K562 (cell line): ENCODE results near the gene RAI1. TPM values are rescaled to one million over a fixed set of nuclear protein-coding genes. Genes with fewer than 3 reads are reported as not detected.

Experiments used
- ARID3A ChIP-seq: IDR thresholded peaks from 2 replicates; pipeline ENCODE4 v1.6.1; 2012; ENCODE audit warnings: low read depth, low read length, improper control_type of control experiment, borderline replicate concordance
- ARNT ChIP-seq, 2 experiments: fragments of 450-650 bp; IDR thresholded peaks; 2 replicates each; pipeline ENCODE4 v1.6.1; 2016; ENCODE audit warnings: mild to moderate bottlenecking in 1 of 2
- CREB1 ChIP-seq, 2 experiments: sonication (generic) in 1 of 2; formaldehyde crosslinking in 1 of 2; IDR thresholded peaks; 2 replicates each; pipeline versions ENCODE4 v1.6.1 to v1.8.0; 2012 to 2022; ENCODE audit warnings: inconsistent platforms in 1 of 2, mild to moderate bottlenecking in 1 of 2, missing genetic modification reagents in 1 of 2, moderate library complexity in 1 of 2
- E2F8 ChIP-seq: fragments of 450-650 bp; IDR thresholded peaks from 2 replicates; pipeline ENCODE4 v1.7.1; 2018; ENCODE audit warnings: mild to moderate bottlenecking, low read depth; ENCODE audit not compliant: partially characterized antibody
- ETV5 ChIP-seq: sonication (generic); formaldehyde crosslinking; IDR thresholded peaks from 2 replicates; pipeline ENCODE4 v1.4.0; 2020; ENCODE audit warnings: low read depth, mild to moderate bottlenecking, missing genetic modification reagents
- ETV6 ChIP-seq, 3 experiments: fragments of 150-350 bp in 1 of 3; sonication (generic) in 1 of 3; formaldehyde crosslinking in 1 of 3; IDR thresholded peaks; 2 replicates each; pipeline versions ENCODE4 v1.6.1 to v1.8.0; 2014 to 2022; ENCODE audit warnings: borderline replicate concordance in 2 of 3, low read depth in 2 of 3, antibody characterized with exemption in 1 of 3, low read length in 1 of 3, mild to moderate bottlenecking in 1 of 3, missing genetic modification reagents in 1 of 3
- IRF2 ChIP-seq: sonication (generic); formaldehyde crosslinking; IDR thresholded peaks from 2 replicates; pipeline ENCODE4 v1.8.1; 2022; ENCODE audit warnings: mild to moderate bottlenecking, missing genetic modification reagents
- KAT7 ChIP-seq: sonication (generic); formaldehyde crosslinking; IDR thresholded peaks from 2 replicates; pipeline ENCODE4 v1.8.0; 2022; ENCODE audit warnings: missing genetic modification reagents, mild to moderate bottlenecking, borderline replicate concordance
- KDM1A ChIP-seq, 2 experiments: fragments of 450-650 bp; IDR thresholded peaks; 2 replicates each; pipeline ENCODE4 v1.6.1; 2016; ENCODE audit warnings: mild to moderate bottlenecking in 2 of 2
- MIER1 ChIP-seq: fragments of 450-650 bp; IDR thresholded peaks from 2 replicates; pipeline ENCODE4 v1.6.1; 2016; ENCODE audit warnings: antibody characterized with exemption, mild to moderate bottlenecking, low read depth
- MYC ChIP-seq, 2 experiments: fragments of 250-450 bp in 1 of 2; sonication (Bioruptor Pico) in 1 of 2; IDR thresholded peaks; 2 replicates each; pipeline versions ENCODE4 v1.5.1 to v1.6.1; 2012 to 2021; ENCODE audit warnings: low read depth in 2 of 2, borderline replicate concordance in 1 of 2, improper control_type of control experiment in 1 of 2, low read length in 1 of 2, mild to moderate bottlenecking in 1 of 2, moderate library complexity in 1 of 2
- PCBP1 ChIP-seq: fragments of 200-400 bp; formaldehyde crosslinking; IDR thresholded peaks from 2 replicates; pipeline ENCODE4 v1.6.1; 2018; ENCODE audit warnings: mild to moderate bottlenecking, low read depth, low read length; ENCODE audit not compliant: poor library complexity, severe bottlenecking
- RBM17 ChIP-seq: fragments of 200-400 bp; formaldehyde crosslinking; IDR thresholded peaks from 2 replicates; pipeline ENCODE4 v1.6.1; 2017; ENCODE audit warnings: low read depth, mild to moderate bottlenecking, low read length, borderline replicate concordance
- TARDBP ChIP-seq: fragments of 450-650 bp; IDR thresholded peaks from 2 replicates; pipeline ENCODE4 v1.6.1; 2016
- TCF7 ChIP-seq: sonication (generic); IDR thresholded peaks from 2 replicates; pipeline ENCODE4 v1.6.1; 2016; ENCODE audit warnings: antibody characterized with exemption, borderline replicate concordance
- THRA ChIP-seq: fragments of 450-650 bp; IDR thresholded peaks from 2 replicates; pipeline ENCODE4 v1.6.1; 2017; ENCODE audit warnings: mild to moderate bottlenecking, moderate library complexity
- ZBTB34 ChIP-seq: fragments of 250-450 bp; sonication (Bioruptor Pico); IDR thresholded peaks from 2 replicates; pipeline ENCODE4 v1.8.0; 2021; ENCODE audit warnings: mild to moderate bottlenecking, moderate library complexity
- ZNF184 ChIP-seq: sonication (generic); formaldehyde crosslinking; IDR thresholded peaks from 2 replicates; pipeline ENCODE4 v1.5.0; 2020; ENCODE audit warnings: missing genetic modification reagents
- ZNF785 ChIP-seq: fragments of 250-450 bp; sonication (Bioruptor Pico); IDR thresholded peaks from 2 replicates; pipeline ENCODE4 v1.4.0; 2020; ENCODE audit warnings: mild to moderate bottlenecking
- ZSCAN29 ChIP-seq: fragments of 450-650 bp; IDR thresholded peaks from 2 replicates; pipeline ENCODE4 v1.6.1; 2017
- polyA plus RNA-seq, 8 experiments: library from polyadenylated mRNA; depleted of rRNA in 4 of 8; stranded (reverse) in 5 of 8; unstranded in 3 of 8; fragments of >200 nt; fragmentation: Nextera tagmentation in 2 of 8; fragmentation: Illumina TruSeq in 1 of 8; extraction: Ambion mirVana in 2 of 8; extraction: Trizol in 1 of 8; gene quantifications; 2 replicates each; pipeline versions ENCODE4 v1.2.1 to v1.2.3, GENCODE V29; 2011 to 2014; ENCODE audit warnings: inconsistent platforms in 1 of 8, missing spikeins in 1 of 8
- total RNA-seq, 7 experiments: library from RNA; depleted of rRNA in 6 of 7; stranded (reverse); fragments of >200 nt in 6 of 7; fragmentation: Illumina TruSeq in 2 of 7; extraction: Trizol in 2 of 7; gene quantifications; 2 replicates each; pipeline versions ENCODE4 v1.2.1 to v1.2.3, GENCODE V29; 2011 to 2021; ENCODE audit warnings: low replicate concordance in 1 of 7

Gene RAI1
- total and polyA plus RNA-seq, 9 of the 15 experiments (the other 6 are each of a cell fraction or from before 2014, with no cell fraction given): 0.68 to 19.9 (median 5.5) TPM

GRCh38 chr17:17824119-17824782 is 143.0 kb downstream of the RAI1 start (continued):
- TF ChIP-seq THRA: no peak
- no peak for TF ChIP-seq ZNF184
- no peak for TF ChIP-seq PCBP1
- TF ChIP-seq ARNT (IDR thresholded peaks at IDR 0.05): no peak
- TF ChIP-seq KAT7: peak; percentile 63; the same call in 1 of the 2 replicates
- TF ChIP-seq ARID3A: peak; percentile 42; the same call in 1 of the 2 replicates
- TF ChIP-seq MYC (IDR thresholded peaks at IDR 0.05; ENCODE audit: low read depth, low read length): no peak; the same call in 1 of the 2 replicates
- TF ChIP-seq MYC (CRISPR knock-in tag; IDR thresholded peaks at IDR 0.05; ENCODE audit: borderline replicate concordance, low read depth): peak; percentile 64; the same call in 1 of the 2 replicates
- TF ChIP-seq TARDBP: no peak
- no peak for TF ChIP-seq E2F8
- TF ChIP-seq IRF2 (CRISPR knock-in tag): no peak
- no peak for TF ChIP-seq ZNF785 (CRISPR knock-in tag)
- no peak for TF ChIP-seq KDM1A (IDR thresholded peaks at IDR 0.05)
- peak; percentile 43; the same call in 1 of the 2 replicates for TF ChIP-seq ETV5 (CRISPR knock-in tag)
- TF ChIP-seq ETV6 (IDR thresholded peaks at IDR 0.05; ENCODE audit: borderline replicate concordance in 1 of 2, low read depth in 2 of 2, low read length in 1 of 2): no peak
- TF ChIP-seq ETV6 (CRISPR knock-in tag; IDR thresholded peaks at IDR 0.05; ENCODE audit: borderline replicate concordance): no peak
- no peak for TF ChIP-seq CREB1 (IDR thresholded peaks at IDR 0.05)
- TF ChIP-seq CREB1 (CRISPR knock-in tag; IDR thresholded peaks at IDR 0.05): 0 out of 2 replicates have a peak, but pooled peaks have one; percentile 29
- no peak for TF ChIP-seq TCF7
- no peak for TF ChIP-seq MIER1
- no peak for TF ChIP-seq RBM17
- no peak for TF ChIP-seq ZBTB34 (CRISPR knock-in tag)
- no peak for TF ChIP-seq ZSCAN29
